Measurements from ENCODE around the gene AKR1C8. TPM values are rescaled to one million over a fixed set of nuclear protein-coding genes. Genes with fewer than 3 reads are reported as not detected.

Gene AKR1C8
- polyA plus RNA-seq, 1 experiment = not detected

DNA sequence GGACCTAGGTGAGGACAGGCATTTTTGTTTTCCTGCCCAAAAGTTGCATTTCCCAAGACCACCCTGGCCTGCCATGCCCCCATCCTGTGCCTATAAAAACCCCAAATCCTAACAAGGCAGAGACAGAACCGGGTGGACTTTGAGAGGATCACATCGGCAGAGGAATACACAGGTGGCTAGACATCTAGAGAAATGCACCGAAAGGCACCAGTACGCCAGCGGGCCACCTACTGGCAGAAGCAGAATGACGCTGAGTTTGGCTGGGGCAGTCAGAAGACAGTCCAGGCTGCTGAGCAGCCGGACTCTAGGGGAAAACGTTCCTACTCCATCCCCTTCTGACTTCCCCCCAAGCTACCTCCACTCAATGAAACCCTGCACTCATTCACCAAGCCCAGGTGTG, 14.4 kb upstream of the AKR1C8 start:
- TF ChIP-seq, protein P1, sequence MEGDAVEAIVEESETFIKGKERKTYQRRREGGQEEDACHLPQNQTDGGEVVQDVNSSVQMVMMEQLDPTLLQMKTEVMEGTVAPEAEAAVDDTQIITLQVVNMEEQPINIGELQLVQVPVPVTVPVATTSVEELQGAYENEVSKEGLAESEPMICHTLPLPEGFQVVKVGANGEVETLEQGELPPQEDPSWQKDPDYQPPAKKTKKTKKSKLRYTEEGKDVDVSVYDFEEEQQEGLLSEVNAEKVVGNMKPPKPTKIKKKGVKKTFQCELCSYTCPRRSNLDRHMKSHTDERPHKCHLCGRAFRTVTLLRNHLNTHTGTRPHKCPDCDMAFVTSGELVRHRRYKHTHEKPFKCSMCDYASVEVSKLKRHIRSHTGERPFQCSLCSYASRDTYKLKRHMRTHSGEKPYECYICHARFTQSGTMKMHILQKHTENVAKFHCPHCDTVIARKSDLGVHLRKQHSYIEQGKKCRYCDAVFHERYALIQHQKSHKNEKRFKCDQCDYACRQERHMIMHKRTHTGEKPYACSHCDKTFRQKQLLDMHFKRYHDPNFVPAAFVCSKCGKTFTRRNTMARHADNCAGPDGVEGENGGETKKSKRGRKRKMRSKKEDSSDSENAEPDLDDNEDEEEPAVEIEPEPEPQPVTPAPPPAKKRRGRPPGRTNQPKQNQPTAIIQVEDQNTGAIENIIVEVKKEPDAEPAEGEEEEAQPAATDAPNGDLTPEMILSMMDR (IDR thresholded peaks at IDR 0.05; ENCODE audit: low read depth, low read length) = no peak
- Histone ChIP-seq H3K4me3 (ENCODE audit: low read depth, low read length) (no peak overlapping the region), H3K27ac (ENCODE audit: low read depth, low read length) (no peak overlapping the region), H3K27me3 (ENCODE audit: control insufficient read depth, insufficient read depth, low read length) (no peaks in the 10 kb centered on the region), H3K9me3 (ENCODE audit: control insufficient read depth, insufficient read depth, low read length) (no peaks in the 10 kb centered on the region)
- no peak for DNase-seq (ENCODE audit: low read depth, low spot score)
- CTCF ChIA-PET = no interaction called here
- POLR2A ChIA-PET = no interaction called here

GRCh38 chr10:5198386-5198785, 13.4 kb upstream of the AKR1C8 start:
- CTCF ChIA-PET = no interaction called here
- Histone ChIP-seq H3K27me3 (ENCODE audit: control insufficient read depth, insufficient read depth, low read length) (no peaks in the 10 kb centered on the region), H3K4me3 (ENCODE audit: low read depth, low read length) (no peak overlapping the region), H3K27ac (ENCODE audit: low read depth, low read length) (no peak overlapping the region), H3K9me3 (ENCODE audit: control insufficient read depth, insufficient read depth, low read length) (no peaks in the 10 kb centered on the region)
- POLR2A ChIA-PET = no interaction called here
- DNase-seq (ENCODE audit: low read depth, low spot score) = no peak
- TF ChIP-seq, protein P1 (IDR thresholded peaks at IDR 0.05; ENCODE audit: low read depth, low read length) = no peak

- POLR2A ChIA-PET = no interaction called here
Observed at GRCh38 chr10:5196702-5197113, 11.8 kb upstream of the AKR1C8 start, which contains the start of gene AKR1C4. AKR1C4 (plus strand) TSS chr10:5196837; CDS start chr10:5196868, 31 bp downstream.

DNA sequence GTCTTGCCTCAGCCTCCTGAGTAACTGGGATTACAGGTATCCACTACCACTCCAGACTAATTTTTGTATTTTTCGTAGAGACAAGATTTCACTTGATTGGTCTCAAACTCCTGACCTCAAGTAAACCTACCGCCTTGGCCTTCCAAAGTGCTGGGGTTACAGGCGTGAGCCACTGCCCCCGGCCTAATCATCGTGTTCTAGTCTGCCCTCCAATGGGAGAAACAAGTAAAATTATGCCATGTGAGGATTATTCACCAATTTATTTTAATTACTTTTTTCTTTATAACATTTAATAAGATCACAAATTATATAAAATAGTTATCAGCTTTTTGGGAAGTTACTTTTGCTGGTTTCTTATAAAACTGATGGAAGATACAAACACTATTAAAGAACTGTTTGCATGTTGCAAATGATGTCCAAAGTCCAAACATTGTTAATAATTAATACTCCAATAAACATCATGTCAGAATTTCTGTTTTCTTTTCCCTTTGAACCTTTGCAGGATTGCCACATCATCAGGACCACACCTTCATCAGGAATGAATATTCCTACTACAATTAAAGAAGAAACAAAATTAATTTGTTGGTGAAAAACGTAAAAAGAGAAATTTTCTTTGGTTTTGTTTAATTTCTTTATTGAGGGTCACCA, 10.9 kb upstream of the AKR1C8 start:
- CTCF ChIA-PET = no interaction called here
- Histone ChIP-seq H3K27me3 (ENCODE audit: control insufficient read depth, insufficient read depth, low read length) (no peaks in the 10 kb centered on the region), H3K27ac (ENCODE audit: low read depth, low read length) (no peak overlapping the region), H3K9me3 (ENCODE audit: control insufficient read depth, insufficient read depth, low read length) (no peaks in the 10 kb centered on the region), H3K4me3 (ENCODE audit: low read depth, low read length) (no peak overlapping the region)
- POLR2A ChIA-PET = no interaction called here
- DNase-seq (ENCODE audit: low read depth, low spot score) = no peak
- TF ChIP-seq, protein P1 (IDR thresholded peaks at IDR 0.05; ENCODE audit: low read depth, low read length) = no peak

More at GRCh38 chr10:5196702-5197113, 11.8 kb upstream of the AKR1C8 start, which contains the start of gene AKR1C4:
- TF ChIP-seq, protein P1 (IDR thresholded peaks at IDR 0.05; ENCODE audit: low read depth, low read length) = no peak
- no peak within 1 kb of the TSS for H3K4me3 ChIP-seq (ENCODE audit: low read depth, low read length)
- H3K27ac ChIP-seq (ENCODE audit: low read depth, low read length) = no peak within 1 kb of the TSS
- no peaks in the 10 kb centered on the region for H3K27me3 ChIP-seq (ENCODE audit: control insufficient read depth, insufficient read depth, low read length)
- CTCF ChIA-PET = no interaction called here
- no peaks in the 10 kb centered on the region for H3K9me3 ChIP-seq (ENCODE audit: control insufficient read depth, insufficient read depth, low read length)
- no peak for DNase-seq (ENCODE audit: low read depth, low spot score)

GRCh38 chr10:5194431-5194830, 9.5 kb upstream of the AKR1C8 start:
- POLR2A ChIA-PET = no interaction called here
- H3K27ac ChIP-seq (ENCODE audit: low read depth, low read length) = no peak overlapping the region
- DNase-seq (ENCODE audit: low read depth, low spot score) = no peak
- TF ChIP-seq, protein P1 (IDR thresholded peaks at IDR 0.05; ENCODE audit: low read depth, low read length) = no peak
- no peaks in the 10 kb centered on the region for H3K9me3 ChIP-seq (ENCODE audit: control insufficient read depth, insufficient read depth, low read length)
- H3K4me3 ChIP-seq (ENCODE audit: low read depth, low read length) = no peak overlapping the region
- CTCF ChIA-PET = interaction anchor here (1.0 kb wide), 1 partner anchor 380 kb away, joined by 3 read pairs; no protein-coding TSS in a partner anchor
- no peaks in the 10 kb centered on the region for H3K27me3 ChIP-seq (ENCODE audit: control insufficient read depth, insufficient read depth, low read length)
